GM21447 (cell line): ENCODE data around the gene RAB3C.

Source experiments
- ATAC-seq: cut with Tn5 transposase; IDR thresholded peaks from one replicate; pipeline ENCODE4 v1.9.1; 2021; ENCODE audit not compliant: unreplicated experiment

The RAB3C gene

DNA sequence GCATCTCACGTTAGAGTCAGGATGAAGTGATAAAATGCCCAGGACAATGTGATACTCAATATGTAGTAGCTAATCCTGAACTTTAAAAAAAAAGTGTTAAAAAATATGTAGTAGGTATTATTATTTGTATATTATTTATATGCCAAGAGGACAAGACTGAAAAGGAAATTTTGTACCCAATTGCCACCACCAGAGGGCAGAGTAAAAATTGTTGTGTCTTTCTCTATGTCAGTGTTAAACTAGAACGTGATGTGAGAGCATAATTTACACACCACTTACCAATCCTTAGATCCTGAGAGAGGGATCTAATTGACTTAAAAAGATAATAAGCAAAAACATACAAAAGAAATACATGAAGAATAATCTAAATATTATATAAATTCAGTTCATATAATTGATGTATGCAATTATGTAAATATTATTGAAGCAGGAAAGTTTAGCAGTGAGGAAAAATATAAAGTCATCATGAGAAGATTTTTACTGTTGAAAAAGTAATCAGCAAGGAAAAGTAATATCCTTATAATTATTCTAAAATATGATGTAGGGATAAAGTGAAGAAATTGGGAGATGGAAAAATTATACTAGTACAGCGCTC lies 288.9 kb downstream of the RAB3C start:
- ATAC-seq = no peak

DNA sequence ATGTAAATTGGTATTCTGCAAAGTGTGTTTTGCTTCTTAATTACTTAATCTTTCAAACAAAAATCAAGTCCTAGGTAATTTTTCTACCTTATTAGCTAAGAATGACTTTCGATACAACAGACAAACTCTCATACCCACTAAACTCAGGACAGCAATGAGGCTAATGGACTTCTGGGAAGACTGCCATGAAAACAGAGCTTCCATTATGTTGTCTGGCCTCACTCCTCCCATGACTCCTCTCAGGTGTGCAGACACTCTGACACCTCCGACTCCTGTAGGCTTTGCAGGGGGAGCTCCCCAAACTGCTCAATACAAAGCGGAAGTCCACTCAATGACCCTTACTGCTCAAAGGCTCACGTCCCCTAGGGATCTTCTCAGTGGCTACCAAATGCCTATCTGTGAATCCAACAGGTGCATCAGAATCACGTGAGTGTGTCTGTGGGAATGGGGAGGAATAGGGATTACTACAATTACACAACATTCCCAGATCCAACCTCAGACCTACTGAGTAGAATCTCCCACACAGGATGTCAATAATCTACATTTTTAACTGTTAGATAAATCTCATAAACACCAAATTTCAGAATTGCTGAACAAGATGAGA lies 289.9 kb downstream of the RAB3C start:
- ATAC-seq = no peak

DNA sequence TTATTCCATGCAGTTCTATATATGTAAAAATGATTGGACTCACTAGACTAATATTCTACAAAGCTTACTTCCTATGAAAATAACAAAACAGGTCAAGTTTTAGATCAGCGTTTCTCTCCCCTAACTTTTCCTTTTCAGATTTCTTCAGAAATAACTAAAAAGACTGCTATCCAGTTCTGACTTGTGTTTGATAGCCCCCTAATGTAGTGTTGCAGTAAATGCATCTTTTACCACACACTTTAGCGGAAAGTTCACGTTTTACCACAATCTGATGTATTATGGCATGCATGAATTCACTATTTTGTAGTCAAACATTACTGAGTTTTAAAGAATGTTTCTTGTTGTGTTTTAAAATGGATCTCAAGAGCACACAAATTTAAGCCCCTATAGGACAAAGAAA lies 292.7 kb downstream of the RAB3C start:
- no peak for ATAC-seq

DNA sequence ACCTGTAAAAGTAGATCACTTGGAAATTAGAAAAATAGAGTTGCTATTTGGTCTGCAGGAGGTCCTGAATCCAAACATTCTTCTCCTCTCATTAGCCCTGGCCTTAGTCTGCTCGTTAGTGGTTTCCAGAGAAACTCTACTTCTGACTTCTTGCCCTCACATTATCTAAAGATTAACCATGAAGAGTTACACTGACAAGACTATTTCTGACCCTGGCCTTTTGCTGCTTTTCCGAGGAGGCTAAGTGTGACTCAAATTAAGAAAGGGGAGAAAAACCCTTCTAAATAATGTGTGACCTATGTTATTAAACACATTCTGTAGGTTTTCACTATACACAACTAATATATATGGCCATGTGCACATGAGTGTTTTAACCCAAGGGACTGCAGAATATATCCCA lies 302.4 kb downstream of the RAB3C start:
- peak; percentile 69 for ATAC-seq

DNA sequence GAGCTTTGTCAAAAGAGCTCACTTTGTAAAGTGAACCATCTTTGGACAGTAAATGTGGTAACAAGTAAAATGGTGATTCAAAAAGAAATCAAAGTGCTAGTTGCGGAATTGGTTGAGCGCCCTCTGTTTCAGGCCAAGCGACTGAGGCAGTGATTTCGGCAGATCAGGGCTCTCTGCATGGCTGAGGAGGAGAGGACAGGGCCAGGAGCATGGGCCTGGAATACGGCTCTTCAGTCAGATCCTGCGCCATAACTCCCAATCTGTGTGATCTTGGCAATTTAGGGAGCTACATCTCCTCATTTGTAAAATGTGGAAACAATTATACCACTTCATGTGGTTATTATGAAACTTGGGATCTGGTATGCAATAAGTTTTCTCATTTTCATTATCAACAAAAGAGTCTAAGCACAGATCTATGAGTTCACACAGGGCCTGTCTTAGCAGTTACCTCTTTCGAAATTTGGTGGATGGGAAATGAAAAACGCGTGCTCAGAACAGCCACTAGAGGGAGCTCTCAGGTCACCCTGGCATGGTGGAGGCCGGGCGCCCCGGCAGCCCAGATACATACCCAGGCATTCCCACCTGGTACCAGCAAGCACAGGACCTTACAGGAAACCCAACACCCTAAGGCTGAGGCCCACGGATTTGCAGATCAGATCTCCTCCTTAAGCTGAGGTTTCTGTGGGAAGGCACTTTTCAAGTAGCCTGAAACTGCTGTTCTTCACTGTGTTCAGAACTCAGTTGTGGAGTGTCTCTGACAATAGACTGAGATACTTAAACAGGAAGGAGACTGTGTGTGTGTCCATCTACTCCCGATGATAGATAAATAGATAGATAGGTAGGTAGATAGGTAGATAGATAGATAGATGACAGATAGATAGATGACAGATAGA lies 303.7 kb downstream of the RAB3C start:
- ATAC-seq = peak; percentile 61

DNA sequence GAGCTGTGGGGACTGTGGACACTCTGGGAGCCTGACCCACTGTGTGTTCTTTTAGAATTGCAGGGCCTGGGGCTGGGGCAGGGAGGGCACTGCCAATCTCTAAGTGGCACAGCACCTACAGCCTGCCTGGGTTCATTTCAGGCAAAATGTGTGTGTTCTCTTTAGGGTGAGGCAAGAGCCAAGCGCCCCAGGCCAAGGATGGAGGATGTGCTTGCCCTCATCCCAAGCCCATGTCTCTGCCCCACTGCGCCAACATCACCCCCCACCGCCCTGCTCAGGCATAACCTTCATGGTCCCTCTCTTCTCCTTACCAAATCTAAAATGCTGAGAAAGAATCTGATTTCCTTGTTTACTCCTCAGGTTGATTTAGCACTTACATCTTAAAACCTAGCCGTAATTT lies 304.4 kb downstream of the RAB3C start:
- no peak for ATAC-seq

DNA sequence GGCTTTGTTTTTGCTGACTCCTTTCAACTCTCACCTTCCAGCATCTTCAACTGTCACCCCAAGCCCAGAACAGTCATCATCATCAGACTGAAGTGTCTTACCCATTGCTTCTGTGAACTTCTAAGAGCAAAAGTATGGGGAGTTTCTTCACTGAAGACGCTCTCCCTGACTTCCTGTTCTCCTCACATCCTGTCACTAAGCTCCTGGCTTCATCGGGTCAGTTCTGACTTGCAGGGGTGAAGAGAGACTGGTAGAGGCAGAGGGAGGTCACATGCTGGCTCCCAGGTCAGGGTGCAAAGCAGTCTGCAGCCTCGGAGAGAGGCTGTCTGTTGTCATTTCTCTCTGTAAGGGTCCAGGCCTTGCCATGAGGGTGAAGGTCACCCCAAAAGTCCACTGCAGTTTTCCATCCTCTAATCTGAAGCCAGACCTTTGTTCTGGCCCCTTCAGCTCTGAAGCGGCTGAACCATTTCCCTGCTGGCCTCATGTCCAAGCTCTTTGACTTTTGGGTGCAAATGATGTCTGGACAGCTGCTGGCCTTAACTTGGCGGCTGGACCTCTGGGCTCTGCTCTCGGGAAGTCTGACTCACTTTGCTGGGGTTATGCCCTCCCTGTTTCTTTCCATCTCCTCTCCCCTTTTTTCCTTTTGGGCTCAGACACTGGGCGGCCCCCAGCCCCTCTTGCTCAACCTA lies 305.0 kb downstream of the RAB3C start:
- no peak for ATAC-seq

DNA sequence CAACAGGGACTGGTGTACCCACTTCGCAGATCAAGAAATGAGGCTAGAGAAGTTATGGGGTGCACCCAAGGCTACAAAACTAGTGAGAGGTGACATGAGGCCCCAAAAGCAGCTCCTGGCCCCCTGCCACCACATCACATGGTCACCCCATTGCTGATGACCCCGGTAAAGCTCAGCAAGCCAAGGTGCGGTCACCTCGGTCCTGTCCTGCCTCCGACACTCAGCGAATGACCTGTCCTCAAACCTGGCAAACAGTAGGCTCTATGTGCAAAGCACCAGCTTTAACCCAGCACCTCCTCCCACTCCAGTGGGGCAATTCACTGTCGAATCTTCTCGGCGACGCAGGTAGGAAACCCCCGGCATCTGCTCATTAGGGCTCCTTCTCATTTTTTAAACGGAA lies 307.4 kb downstream of the RAB3C start:
- ATAC-seq = no peak

DNA sequence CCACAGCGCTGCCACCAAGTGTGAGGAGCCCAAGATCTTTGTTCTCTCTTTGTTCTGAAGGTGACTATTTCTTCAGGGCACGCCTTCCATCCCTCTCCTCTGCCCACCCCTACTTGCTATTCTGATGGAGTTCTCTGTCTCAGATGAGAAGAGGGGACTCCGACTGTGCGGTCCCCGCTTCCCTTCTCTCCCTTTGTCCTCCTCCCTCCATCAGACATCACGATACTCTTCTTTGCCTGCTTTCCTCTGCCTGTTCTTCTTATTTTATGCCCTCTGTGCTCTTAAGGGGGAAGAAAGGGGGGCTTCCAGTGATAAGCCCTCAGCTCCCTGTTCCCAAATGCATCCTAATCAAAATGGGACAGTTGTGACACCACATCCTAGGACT lies 307.8 kb downstream of the RAB3C start:
- no peak for ATAC-seq

DNA sequence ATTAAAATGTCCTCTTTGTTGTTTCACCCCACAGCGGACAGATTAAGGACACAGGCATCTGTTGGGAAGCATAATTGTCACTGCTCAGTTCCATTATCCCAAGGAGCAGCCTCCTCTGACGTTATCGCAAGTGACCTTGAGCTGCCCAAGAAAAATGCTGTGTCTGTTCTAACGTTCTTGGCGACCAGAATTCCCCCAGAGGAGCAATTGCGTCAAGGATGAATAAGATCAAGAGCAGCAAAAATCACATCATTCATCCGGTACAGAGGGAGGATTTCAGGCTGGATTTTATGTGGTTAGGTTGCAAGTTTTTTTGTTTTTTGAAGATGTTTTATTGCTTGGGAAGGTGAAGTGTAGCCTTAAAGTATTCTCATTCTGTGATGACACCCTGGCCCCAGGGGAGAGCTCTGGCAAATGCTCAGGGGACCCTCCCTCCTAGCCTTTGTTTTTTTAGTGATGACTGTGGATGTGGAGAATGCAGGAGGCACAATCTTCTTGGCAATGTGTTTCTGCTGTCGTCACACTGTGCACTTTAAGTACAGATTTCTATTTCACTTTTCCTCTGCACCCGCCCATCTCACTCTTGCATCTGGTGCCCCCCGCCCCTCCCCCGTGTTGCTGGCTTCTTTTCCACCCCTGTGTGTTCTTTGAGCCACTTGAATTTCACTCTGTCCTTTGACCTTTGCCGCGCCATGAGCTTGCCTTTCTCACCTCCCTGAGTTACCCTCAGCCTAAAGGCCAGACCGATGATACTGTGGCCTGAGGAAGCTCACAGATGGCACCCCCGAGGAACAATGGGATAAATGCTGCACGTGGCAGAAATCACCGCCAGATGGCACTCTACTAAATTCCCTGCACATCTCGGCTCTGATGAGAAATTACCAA lies 308.5 kb downstream of the RAB3C start:
- ATAC-seq = no peak

DNA sequence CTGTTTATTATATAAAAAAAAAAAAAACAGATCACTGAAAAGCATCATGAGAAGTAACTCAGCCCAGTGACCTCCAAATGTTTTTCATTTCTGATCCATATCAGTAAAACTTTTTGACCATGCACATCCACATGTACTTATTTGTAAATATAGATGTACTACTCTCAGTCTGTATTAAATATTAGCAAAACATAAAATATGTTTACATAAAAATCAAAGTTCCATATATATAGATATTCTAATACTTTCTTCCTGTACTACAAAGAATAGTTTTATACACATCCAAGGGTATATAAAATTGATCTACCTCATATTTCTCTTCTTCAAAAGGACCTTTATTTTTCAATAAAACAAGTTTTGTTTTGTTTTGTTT lies 309.1 kb downstream of the RAB3C start:
- no peak for ATAC-seq

DNA sequence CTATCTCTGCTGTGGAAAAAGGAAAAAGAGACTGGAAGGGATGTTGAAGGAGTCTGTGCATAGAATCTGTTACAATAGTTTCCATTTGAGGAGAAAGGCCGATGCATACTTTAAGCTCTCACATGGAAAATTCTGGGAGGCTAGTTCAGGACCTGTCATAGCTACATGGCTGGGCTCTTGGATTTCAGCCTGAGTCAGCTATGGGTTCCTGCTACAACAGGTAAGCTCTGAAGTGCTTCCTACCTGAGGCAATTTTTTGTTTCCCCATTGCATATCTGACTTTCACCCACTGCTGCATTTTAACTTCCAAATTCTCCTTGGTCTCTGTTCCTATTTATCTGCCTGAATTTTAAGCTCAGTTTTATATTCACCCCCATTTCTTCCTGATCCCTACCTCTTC lies 310.7 kb downstream of the RAB3C start:
- no peak for ATAC-seq

DNA sequence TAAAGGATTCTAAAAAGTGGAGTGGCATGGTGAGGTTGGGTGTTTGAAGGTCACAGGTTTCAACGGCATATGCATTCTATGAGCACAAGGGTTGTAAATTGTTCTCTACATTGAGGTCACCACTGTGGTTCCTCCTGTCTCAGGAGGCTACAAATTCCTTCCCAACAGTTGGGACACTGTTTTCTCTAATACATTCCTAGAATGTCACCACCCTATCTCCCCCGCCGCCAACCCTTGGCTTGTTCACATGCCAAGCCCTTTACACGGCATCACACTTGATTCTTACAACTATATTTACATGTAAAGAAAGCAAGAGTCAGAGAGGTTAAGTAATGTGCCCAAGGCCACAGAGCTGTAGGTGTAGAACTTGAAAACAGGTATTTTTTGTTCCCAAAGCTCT lies 315.1 kb downstream of the RAB3C start:
- no peak for ATAC-seq

DNA sequence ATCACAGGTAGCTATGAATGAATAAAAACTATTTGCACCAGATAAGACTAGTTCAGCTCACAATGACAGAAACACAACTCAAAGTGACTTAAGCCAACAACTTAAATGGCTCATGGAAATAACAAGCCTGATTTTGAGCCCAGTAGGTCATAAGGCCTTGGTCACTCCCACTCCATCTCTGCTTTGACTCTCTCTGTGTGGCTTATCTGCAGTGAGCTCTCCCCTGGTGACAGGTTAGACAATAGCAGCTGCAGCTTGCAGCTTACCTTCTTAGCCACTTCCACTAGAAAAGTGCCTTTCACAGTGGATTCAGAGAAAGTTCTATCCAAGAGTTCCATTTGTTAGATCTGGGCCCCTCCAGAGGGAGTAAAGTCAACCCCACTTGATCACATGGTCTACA lies 315.7 kb downstream of the RAB3C start:
- ATAC-seq = no peak

DNA sequence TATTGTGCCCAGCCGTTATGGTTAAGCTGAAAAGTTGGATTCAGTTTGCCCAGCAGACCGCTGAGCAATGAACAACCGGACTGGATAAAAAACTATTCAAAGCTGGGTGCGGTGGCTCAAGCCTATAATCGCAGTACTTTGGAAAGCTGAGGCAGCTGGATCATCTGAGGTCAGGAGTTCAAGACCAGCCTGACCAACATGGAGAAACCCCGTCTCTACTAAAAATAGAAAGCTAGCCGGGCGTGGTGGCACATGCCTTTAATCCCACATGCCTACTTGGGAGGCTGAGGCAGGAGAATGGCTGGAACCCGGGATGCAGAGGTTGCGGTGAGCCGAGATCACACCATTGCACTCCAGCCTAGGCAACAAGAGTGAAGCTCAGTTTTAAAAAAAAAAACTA lies 318.4 kb downstream of the RAB3C start:
- no peak for ATAC-seq

DNA sequence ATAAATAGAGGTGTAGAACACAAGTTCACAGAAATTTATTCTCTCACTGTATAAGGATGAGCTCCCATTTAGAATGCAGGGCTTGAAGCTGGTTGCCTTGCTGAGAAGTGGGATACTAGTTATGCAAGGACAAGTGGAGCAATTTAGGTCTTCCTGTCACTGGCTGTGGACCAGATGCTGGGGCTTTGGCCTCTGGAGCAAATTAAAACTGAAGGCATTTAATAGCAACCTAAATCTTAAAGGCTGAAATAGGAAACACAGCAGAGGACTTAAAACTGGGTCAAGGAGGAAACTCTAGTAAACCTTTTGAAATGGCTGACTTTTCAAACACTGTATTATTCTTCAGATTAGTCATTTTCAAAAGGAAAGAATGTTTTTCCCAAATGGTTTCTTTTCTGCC lies 319.4 kb downstream of the RAB3C start:
- no peak for ATAC-seq

DNA sequence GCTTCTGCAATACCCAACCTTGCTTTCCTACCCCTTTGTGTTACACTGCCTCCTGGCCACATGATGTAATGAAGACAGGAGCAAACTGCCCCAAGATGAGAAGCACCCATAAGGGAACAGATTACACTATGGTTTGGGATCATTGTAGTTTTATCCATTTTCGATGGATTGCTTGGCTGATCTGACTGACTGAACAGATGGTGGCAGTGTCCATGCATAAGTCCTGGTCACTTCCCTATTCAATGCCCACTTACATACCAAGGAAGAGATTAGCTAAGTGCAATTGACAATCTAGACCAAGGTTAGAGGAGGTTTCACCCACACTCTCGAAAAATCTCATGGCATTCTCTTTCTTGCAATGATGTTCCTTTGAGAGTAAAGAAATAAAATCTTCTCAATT lies 319.9 kb downstream of the RAB3C start:
- no peak for ATAC-seq

DNA sequence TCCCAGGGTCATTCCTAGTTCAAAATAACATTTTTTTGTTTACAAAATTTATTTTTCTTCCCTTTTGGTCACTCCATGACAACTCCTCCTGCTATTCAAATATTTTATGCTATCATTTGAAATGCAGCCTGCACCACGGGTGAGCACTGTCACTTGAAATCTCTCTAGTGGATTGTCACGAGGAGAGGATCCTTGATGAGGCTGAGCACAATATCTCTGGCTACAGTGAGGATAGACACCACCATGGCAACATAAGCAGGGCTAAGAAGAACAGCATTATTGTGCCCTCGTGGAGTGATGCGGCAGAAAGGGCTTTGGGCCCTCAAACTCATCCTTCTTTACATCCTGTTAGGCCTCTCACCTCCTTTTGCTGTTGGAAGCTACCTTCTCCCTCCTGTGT lies 321.9 kb downstream of the RAB3C start:
- ATAC-seq = no peak

DNA sequence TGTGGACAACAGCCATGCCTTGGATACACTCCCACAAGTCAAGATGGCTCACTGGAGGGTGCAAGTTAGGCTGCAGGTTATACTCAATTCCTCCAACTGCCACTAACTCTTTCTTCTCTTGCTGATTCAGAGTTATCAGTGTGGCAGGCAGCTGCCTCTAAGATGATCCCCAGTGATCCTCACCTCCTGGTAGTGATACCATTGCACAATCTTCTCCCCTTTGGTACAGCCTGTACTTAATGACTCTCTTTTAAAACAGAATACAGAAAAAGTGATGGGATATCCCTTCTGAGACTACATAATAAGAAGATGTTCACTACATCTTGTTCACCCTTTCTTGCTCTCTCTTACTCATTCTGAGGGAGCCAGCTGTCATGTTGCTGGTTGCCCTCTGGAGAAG lies 323.1 kb downstream of the RAB3C start:
- ATAC-seq = no peak
